Astrocyte (in vitro differentiated cells and primary cell): ENCODE data around the gene TNFRSF9.

Experiments used
- EZH2 ChIP-seq: IDR thresholded peaks from 2 replicates; pipeline ENCODE4 v1.6.1; 2012; ENCODE audit warnings: mild to moderate bottlenecking, low read length, inconsistent platforms; ENCODE audit not compliant: insufficient read depth
- TF ChIP-seq, protein P1 (sequence below): IDR thresholded peaks from 2 replicates; pipeline ENCODE4 v1.5.1; 2011; ENCODE audit warnings: low read depth, mild to moderate bottlenecking, inconsistent platforms, low read length, moderate library complexity; ENCODE audit not compliant: insufficient read depth

DNA sequence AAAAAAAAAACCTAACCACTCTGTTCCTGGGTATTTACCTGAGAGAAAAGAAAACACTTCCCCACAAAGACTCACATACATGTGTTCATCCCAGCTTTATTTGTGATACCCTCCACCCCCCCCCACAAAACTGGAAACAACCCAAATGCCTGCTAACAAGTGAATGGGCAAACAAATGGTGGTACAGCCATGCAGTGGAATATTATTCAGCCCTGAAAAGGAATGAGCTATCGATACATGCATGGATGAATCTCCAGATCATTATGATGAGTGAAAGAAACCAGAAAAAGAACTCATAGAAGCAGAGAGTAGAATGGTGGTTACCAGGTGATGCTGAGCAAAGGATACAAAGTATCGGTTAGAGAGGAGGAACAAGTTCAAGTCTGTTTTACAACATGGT lies 49.8 kb downstream of the TNFRSF9 start:
- TF ChIP-seq, protein P1, sequence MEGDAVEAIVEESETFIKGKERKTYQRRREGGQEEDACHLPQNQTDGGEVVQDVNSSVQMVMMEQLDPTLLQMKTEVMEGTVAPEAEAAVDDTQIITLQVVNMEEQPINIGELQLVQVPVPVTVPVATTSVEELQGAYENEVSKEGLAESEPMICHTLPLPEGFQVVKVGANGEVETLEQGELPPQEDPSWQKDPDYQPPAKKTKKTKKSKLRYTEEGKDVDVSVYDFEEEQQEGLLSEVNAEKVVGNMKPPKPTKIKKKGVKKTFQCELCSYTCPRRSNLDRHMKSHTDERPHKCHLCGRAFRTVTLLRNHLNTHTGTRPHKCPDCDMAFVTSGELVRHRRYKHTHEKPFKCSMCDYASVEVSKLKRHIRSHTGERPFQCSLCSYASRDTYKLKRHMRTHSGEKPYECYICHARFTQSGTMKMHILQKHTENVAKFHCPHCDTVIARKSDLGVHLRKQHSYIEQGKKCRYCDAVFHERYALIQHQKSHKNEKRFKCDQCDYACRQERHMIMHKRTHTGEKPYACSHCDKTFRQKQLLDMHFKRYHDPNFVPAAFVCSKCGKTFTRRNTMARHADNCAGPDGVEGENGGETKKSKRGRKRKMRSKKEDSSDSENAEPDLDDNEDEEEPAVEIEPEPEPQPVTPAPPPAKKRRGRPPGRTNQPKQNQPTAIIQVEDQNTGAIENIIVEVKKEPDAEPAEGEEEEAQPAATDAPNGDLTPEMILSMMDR, result no peak
- no peak for TF ChIP-seq EZH2
